Activated CD4-positive, alpha-beta T cell treated with anti-CD3 and anti-CD28 coated beads, Interleukin-2, amount 50 U/mL, for 24 hours (primary cell): Measurements from ENCODE around the gene HDHD5.
"Not testable (repeated sequence)": the region's sequence is repeated elsewhere in the genome, so short reads cannot be mapped to it uniquely, and the experiment has no call there.

Experiments used
- DNase-seq, 2 donors: peaks; one replicate each; pipeline ENCODE4 v3.0.0-alpha.2; 2020; ENCODE audit warnings: low read depth in 1 of 2, low spot score in 1 of 2

Gene HDHD5

DNA sequence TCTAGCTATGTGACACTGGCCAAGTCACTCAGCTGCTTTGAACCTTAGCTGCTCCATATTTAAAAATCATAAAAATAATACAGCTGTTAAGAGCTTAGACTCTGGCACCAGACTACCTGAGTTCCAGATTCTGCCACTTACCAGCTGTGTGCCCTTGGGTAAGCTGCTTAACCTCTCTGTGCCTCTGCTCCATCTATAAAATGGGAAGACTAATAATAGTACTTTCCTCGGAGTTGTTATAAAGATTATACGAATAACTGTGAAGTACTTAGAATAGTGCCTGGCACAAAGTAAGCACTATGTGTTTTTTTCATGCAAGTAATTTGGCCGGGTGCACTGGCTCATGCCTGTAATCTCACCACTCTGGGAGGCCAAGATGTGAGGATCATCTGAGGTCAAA lies 1.4 kb downstream of the HDHD5 start:
- no peak for DNase-seq

DNA sequence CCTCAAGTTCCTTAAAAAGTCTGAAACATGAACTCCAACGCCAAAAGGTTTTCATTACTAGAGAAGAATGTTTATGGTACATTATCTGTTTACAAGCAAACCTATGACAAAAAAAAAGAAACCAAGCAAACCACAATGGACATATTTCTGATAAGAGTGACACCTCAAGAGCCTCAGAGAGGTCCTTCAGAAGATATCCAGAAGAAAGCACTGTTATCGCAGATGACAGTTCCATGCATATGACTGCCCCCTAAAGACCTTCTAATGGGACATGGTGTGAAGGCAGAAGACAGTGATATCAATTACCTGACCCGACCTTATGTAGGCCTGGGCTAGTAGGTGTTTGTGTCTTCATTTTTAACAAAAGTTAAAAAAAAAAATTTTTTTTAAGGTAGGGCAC lies 3.1 kb downstream of the HDHD5 start:
- DNase-seq: no peak

DNA sequence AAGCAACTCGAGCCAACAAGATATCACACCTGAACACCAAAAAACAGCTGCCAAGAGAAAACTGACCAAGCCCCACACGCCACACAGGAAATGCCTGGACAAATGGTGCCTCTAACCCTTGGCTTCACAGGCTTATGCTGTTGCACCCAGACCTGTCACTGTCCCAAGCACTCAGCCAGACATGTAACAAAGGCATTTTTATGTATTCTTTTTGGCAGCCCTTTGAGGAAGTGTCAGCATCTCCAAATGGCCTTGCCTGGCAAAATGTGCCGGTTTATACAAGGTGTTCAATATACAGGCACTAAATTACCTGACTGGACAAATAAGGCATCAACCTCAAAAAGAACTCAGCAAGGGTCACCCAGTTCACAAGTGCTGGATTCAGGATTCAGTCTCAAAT lies 6.1 kb downstream of the HDHD5 start:
- DNase-seq: no peak

DNA sequence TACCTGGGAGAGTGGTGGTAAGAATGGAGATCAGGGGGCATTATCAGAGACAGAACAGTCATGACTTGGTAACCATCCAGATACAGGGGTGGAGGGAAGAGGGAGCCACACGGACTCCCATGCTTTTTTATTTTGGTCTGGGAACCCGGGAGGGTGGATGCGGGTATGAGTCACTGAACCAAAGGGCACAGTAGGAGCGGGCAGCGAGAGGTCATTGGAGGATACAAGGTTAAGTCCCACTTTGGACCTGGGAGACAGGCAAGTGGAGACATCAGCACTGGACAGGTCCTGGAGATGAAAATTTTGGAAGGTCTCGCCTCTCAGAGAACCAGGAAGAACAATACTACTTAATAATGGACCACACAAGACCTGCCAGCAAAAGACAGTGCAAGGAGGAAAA lies 6.7 kb downstream of the HDHD5 start:
- DNase-seq: no peak

DNA sequence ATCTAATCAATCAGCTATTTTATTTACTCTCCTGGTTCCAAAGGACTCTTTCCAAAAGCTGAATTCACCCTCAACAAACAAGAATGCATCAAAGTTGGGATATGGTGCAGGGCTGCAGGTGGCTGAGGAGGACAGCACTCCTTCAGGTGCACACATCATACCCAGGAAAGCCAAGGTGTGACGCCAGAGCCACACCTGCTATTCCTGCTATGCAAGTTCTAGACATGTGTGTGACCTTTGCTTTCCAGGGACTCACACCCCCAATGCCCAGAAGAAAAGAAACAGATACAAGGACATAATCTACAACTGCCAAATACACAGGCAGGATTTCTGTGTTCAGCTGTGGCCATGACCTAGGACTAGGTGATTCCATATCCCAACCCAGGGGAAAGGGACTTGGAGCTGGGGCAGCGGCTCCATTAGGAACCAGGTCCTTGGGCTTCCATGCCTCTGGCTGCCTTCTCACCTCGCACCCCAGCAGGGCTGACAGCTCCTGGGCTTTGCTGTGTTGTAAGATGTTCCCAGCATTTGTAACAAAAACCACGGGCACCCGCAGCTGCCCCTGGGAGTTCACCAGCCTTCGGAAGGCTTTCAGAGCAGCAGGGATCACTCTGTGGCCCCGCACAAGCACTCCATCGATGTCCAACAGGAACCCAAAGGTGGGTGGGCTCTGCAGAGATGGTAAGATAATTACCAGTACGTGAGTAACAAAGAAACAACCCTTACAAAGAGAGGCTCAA lies 9.8 kb downstream of the HDHD5 start:
- DNase-seq: no peak

DNA sequence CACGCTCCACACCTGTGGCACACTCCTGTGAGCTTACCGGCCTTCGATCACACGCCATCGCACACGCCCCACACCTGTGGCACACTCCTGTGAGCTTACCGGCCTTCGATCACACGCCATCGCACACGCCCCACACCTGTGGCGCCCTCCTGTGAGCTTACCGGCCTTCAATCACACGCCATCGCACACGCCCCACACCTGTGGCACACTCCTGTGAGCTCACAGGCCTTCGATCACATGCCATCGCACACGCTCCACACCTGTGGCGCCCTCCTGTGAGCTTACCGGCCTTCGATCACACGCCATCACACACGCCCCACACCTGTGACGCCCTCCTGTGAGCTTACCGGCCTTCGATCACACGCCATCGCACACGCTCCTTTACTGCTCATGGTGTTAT lies 11.6 kb downstream of the HDHD5 start:
- DNase-seq: not testable (repeated sequence)

DNA sequence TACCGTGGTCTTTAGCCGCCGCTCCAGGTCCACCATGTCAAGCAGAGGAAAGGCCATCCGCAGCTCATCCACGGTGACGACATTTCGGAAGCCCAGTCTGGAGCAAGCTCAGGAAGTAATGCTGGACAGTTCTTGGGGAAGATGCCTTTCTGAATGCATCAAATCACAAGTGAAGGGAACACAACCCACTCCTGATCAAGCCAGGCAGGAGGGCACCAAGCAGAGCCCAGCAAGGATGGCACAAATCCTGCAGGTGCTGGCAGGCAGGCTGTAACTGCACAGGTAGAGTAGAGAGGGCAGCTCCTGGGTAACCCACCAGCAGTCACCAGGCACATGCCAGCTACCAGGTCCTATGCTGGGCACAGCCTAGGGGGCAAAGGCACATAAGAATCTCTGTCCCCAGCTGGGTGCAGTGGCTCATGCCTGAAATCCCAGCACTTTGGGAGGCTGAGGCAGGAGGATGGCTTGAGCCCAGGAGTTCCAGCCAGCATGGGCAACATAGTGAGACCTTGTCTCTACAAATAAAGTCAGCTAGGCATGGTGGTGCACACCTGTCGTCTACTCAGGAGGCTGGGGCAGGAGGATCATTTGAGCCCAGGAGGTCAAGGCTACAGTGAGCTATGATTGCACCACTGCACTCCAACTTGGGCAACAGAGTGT lies 13.9 kb downstream of the HDHD5 start:
- DNase-seq: no peak

DNA sequence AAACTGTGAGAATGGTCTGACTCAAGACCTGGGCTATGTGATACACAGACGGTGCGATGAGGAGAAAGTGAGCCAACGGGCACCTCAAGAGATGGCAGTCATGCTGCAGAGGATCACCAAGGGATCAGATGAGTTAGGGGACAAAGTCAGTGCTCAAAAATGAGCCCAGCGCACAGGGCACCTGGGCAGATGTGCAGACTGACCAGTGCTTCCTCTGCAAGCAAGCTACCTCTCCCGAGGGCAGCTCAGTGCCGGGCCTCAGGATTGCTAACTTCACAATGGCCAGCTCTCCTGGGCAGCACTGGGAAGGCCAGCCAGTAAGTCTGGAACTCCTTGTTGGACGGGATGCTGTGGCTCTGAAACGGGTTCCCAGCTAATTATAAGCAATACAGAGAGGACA lies 15.3 kb downstream of the HDHD5 start:
- no peak for DNase-seq

DNA sequence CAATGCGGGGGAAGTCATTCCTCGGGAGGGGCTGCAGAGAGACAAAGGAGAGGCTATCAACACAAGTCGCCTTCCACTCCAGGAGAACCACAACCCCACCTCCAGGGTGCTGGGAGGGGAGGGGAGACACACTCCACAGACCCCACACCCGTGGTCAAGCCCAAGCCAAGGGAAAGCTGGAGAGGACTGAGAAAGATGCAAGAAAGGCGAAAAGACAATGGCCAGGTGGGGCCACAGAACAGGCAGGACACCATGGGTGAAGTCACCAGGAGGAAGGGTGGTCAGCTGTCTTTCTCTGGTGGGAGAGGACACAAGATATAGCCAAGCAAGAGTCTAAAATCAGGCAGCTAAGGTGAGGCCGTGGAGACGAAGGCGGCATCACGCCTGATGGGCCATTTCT lies 16.0 kb downstream of the HDHD5 start:
- no peak for DNase-seq

DNA sequence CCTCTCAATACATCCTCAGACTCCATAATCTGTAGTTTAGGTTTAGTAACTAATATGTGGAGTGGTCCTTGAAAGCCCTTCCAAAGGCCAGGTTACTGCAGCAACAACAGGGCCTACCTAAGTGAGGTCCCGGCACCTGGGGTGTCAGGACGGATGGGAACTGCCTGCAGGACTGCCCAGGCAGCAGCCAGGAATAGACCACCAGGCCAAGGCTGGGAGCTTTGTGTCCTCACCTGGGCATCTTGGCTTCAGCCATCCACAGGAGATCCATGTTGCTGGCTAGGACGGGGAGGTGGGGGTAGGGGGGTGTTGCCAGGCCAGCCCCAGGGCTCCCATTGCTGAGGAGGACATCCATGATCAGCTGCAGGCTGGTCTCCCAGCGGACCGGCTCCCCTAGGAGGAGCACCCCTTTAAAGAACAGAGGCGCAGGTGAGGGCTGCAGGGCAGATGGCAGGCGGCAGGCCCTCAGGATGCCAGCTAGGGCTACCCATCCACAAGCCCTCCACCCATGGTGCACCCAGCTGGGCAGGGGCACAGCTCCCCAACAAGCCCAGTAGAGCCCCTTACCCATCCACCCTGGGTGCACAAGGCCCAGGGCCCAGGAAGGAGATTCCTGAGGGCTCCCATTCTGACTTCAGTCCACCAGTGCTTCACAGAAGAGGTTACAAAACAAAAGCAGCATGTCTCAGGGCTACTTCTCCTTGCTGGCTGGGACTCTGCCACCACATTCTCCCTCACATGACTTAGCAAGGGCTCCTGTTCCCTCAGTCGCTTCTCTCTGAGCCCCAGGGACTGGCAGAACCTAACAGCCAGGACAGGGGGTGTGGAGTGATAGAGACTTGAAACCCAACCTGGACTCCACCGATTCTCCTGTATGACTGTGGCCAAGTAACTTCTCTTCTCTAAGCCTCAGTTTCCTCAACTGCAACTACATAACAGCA lies 18.0 kb downstream of the HDHD5 start:
- no peak for DNase-seq

DNA sequence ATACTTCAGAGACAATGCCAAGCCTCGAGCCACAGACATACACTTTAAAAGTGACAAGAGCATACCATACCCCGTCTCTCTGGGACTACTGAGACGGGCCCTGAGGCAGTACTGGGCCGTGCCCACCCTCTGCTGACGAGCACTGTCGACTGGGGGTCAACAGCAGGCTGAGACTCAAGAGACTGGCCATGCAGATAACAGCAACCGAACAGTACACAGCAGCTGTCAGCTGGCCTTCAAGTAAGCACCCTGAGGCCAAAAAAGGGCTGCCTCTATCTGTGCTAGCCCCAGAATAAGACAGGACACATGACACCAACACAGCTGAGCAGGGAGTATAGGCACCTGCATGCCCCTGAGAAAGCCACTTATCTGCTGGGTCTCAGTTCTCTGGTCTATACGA lies 19.1 kb downstream of the HDHD5 start:
- no peak for DNase-seq

DNA sequence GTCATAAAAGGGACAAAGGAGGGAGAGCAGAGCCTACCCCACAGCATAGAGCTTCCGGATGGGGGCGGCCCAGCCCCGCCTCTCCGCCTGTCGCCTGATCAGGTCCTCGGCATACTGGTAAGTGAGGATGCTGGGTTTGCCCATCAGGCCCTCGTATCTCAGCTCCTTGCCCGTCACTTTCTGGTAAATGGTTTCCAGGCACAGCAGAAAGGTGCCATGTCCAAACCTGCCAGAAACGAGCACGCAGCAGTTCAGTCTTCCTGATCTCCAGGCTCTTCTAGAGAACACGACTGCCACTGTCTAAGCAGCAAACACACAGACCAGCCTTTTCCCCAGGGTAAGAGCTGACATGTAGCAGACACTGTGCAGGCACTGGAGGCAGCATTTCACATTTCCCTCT lies 20.6 kb downstream of the HDHD5 start:
- no peak for DNase-seq

DNA sequence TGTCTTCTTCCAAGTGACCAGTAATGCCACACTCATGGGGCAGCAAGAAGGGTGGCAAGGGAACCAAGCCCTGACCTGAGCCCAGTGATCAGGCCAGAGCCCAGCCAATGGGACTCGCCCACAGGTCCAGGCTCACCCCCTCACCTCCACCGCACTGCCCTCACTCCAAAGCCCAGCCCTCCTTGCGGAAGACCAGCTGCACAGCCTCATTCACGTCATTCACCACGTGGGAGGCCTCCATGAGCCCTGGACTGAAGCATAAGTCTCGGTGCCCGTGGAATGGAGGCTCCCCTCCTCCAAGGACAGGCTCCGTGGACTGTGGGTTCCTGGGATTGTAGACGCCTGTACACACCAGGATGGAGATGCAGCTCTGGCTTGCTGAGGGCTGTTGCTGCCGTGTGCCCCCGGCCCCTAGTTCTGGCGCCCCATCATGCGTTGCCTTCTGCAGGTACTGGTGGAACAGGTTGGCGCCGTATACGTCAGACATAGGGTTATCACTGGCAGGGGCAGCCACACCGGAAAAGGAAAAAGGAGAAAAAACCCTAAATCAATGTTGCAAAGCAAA lies 21.1 kb downstream of the HDHD5 start:
- no peak for DNase-seq

DNA sequence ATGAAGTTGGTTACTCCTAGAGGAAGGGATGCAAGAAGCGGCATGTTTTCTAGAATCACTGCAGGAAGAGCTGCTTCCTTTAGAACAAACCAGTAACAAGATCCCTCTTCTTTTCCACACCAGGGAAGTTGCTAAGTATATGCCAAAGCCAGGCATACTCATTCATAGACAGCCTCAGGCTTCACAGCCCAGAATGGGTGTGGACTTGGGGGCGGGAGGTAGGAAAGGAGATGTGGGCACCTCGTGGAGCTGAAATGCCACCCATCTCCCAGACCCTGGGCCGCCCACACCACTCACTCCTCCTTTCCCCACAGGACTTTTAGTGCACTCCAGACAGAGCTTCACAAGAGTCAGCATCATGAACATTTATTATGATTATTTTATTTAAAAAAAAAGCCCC lies 21.9 kb downstream of the HDHD5 start:
- no peak for DNase-seq

DNA sequence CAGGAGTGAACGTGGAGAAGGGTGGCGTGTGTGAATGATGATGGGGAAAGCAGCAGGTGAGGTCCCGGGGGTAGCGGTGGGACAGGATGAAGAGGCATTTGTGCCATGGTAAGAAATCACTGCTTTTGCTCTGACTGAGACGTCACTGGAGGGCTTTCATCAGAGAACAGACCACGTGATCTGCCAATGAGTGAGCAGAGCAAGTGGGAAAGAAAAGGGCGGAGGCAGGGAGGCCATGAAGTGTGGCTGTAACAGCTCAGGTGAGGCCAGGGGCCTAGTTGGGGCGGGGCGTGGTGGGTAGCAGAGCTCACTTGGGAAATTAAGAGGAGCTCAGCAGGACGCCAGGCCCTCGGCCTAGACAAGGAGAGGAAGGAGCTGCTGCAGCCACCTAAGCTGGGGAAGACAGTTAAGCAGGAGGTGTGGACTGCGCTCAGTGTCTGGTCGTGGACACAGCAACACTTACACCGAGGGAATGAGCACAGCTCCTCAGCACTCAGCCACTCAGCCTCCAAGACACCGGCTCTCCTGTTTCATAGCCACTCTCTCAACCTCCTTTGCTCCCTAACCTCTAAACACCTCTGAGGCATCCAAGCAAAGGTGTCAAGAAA lies 23.8 kb downstream of the HDHD5 start:
- no peak for DNase-seq

DNA sequence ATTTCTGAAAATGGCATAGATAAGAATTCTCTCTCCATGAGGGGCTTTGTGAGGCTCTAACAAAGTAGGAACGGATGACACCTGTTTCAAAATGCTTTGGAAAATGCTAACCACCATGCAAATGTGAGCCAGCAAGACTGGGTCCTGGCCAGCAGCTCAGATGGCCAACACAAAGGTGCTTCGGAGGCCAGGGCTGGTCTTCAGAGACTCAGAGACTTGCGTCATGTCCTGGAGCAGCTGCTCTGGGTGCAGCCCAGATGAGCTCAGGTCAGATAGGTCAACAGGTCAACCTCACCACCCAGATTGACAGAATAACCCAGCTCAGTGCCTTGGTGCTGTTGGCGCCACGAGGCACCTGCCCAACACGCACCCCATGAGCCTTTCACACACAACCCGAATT lies 25.9 kb downstream of the HDHD5 start:
- DNase-seq: no peak

DNA sequence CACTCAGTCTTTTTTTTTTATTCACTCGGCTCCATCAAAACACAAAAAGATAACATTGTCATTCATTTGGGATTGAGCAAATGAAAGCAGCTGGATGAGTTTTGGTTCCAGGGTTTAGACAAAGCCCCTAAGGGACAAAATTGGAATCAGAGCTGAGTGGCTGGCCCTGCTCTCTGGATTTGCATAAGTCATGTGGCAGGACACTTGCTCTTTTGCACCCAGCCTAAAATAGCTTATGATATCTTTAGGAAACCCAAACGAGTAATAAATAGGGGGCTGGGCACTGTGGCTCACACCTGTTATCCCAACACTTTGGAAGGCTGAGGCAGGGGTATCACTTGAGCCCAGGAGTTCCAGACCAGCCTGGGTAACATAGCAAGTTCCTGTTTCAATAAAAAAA lies 27.0 kb downstream of the HDHD5 start:
- DNase-seq: no peak

DNA sequence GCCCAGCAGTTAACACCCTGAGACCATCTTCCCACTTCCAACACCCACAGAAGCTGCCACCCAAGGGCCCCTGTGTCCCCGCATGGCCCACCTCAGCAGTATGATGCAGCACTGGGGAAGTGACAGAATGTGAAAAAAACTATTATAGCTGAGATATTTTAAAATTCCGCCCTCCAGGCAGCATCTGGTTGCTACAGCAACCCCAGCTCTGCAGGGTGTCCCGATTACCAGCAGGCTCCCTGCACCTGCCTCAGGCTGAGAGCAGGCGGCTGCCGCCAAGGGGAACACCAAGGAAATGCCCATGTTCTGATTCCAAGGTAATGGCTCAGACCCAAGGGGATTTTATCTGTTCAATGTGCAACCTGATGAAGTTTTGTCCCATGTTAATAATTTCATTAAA lies 27.4 kb downstream of the HDHD5 start:
- no peak for DNase-seq

DNA sequence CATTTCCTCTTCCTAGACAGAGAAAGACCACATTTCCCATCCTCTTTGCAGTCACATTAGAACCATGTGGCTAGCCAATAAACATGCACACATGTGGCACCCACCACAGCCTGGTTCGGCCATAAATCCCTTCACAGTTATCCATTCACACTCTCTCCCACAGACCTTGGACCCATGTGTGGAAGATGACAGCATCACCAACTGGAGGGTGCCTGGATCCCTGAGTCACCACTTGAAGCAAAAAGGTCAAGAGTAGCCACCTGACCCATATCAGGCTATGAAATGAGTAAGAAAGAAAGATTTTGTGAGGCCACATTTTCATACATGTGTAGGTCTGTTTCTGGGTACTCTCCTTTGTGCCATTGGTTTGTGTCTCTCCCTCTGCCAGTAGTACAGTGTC lies 28.9 kb downstream of the HDHD5 start:
- no peak for DNase-seq

DNA sequence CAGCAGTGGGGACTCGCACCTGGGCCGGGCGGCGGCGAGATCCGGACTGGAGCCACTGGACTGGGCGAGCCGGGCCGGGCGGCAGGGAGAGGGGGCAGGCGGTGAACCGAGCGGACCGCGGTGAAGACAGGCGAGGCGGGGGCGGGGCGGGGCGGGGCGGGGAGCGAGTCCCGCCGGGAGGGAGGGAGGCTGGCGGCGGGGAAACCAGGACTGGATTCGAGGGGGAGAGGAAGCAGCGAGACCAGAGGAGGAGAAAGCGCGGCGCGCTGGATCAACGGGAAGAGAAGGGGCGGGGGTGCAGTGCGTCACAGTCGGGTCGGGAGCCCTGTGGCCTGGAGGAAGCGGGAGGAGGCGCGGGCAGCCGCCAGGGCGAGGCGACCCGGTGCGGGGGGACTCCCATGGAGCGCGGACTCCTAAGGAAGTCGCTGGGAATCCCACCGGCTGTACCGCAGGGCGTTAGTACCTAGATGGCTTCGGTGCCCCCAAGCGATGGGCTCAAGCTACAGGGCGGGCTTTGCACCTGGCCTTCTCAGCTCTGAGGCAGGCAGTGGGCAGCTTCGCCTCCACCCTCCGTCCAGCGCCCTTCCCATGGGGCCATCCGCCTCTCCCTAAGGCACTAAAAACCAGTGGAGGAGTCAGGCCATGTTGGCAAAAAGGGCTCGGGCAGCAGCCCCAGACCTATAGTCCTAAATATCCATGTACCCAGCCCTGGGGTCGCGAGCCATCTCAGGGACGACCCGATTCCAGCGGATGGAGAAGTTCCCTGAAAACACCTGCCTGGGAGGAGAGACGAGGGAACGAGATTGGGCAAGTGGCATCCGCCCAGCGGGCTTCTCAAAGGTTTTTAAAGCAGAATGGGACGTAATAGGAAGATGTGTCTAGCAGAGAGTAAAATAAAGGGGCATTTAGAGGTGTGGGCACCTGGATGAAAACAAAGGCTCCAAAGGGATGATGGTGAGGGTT lies 37.6 kb downstream of the HDHD5 start, which contains the start of gene TMEM121B:
Gene TMEM121B (minus strand): TSS at position 128 of the 963 bp plus-strand sequence. CDS start 233 bp downstream, outside the sequence.
- no peak for DNase-seq
